Amniotic stem cell (primary cell): ENCODE data around the gene CD4.
"Not testable (repeated sequence)": the region's sequence is repeated elsewhere in the genome, so short reads cannot be mapped to it uniquely, and the experiment has no call there.

ENCODE experiments used
- DNase-seq: peaks from one replicate; lab custom pipeline; 2025; lab: John Stamatoyannopoulos, UW

CD4 gene

DNA sequence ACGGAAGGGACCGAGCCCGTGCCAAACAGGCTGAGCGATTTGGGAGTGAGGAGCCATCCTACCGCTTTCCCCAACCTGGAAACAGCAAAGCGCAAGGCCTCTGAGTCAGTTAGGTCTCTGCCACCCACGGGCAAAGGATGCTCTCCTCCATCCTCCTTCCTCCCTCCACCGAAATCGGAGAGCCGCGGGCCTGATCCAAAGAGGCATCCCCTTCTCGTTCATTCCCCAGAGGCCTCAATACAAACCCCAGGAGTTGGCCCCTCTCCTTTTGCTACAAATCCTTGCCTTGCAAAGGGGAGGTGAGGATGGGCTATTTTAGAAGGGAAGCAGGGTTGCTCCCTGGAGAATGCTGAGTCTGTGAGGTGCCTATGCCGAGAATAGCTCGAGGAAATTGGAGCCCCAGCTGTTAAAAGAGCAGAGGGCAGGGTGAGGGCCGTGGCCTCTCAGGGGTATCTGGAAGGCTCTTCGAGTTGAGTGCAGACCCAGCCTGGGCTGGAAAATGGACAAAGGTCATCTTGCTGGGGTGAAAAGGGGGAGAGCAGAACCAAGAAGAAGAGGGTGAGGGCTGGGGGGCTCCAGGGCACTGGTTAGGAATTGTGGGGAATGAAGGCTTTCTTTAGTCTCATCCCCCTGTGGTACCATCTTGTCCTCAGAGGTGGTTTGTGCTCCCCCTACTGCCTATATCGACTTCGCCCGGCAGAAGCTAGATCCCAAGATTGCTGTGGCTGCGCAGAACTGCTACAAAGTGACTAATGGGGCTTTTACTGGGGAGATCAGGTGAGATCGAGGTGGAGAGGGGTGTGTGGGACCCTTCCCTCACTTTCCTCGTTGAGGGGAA is 79.1 kb downstream of the CD4 start:
- DNase-seq, result no peak

DNA sequence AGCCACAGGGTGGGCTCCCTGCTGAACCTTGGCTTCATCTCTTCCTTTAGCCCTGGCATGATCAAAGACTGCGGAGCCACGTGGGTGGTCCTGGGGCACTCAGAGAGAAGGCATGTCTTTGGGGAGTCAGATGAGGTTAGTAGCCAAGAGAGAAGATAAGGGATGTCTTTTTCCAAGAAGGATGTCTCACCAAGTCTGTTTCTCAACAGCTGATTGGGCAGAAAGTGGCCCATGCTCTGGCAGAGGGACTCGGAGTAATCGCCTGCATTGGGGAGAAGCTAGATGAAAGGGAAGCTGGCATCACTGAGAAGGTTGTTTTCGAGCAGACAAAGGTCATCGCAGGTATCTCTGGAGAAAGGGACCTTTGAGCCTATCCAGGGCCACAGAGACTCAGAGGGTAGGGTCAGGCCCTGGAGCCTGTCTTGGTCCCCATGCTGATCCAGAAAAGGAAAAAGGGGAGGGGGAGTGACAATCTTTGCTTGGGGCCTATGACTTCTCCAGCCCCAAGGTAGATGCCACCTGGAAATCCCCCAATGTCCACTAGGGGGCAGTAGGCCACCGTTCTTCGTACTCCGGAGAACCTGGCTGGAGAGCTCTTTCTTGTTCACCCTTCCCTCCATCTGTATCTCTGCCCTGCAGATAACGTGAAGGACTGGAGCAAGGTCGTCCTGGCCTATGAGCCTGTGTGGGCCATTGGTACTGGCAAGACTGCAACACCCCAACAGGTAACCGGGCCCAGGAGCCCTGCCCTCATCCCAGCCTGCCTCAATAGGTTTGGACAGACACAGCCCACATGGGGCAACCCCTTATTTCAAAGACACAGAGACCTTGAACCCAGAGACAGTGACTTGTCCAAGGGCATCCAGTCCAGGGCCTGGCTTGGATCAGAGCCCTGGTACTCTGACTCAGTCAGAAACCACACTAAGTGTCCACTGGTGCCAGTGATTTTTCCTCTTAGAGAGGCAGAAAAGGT is 80.0 kb downstream of the CD4 start:
- DNase-seq, result peak; percentile 27

DNA sequence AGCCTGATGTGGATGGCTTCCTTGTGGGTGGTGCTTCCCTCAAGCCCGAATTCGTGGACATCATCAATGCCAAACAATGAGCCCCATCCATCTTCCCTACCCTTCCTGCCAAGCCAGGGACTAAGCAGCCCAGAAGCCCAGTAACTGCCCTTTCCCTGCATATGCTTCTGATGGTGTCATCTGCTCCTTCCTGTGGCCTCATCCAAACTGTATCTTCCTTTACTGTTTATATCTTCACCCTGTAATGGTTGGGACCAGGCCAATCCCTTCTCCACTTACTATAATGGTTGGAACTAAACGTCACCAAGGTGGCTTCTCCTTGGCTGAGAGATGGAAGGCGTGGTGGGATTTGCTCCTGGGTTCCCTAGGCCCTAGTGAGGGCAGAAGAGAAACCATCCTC is 81.0 kb downstream of the CD4 start:
- DNase-seq, result not testable (repeated sequence)
